ENCODE results near the gene TMEM30A.

TMEM30A gene

DNA sequence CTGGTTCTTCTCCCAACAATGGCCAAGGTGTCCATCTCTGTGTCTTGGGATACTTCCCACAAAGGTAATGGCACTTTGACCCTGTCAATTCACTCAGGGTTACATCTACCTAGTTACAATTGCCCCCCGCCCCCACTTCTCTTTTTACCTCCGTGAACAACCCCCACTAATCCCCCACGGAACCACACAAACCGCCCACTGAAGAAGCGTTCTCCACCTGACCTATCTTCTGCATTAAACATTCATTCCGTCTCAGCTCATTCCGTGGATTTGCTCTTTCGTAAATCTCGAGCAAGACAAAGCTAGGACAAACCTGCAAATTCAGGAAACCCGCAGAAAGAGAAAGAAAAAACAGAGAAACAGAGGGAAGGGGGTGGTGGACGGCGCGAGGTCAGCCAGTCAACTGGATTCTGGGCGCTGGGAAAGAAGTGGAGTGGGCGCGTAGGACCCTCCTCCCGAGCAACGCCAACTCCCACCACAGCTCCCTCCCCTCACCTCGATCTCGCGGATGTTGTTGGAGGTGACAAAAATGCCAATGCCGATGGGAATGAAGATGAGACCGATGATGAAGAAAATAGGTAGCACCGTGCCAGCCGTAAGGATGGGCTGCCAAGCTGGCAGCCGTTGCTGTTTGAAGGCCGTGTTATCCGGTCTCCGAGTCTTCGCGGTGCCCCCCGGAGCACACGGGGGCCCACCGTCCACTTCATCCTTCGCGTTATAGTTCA, 523 bp downstream of the TMEM30A start:
- Histone ChIP-seq H3K9me2 (replicated peaks; ENCODE audit: insufficient read depth, low read length) (no peaks in the 10 kb centered on the region), H3K4me2 (ENCODE audit: low read depth, low read length, poor library complexity, severe bottlenecking) (peak overlapping the region; percentile 93), H3K27me3 (ENCODE audit: low read length) (no peaks in the 10 kb centered on the region), H4K20me1 (ENCODE audit: low read depth, low read length) (peaks cover 14% of the 10 kb centered on the region; the same call in 1 of the 2 replicates), H3K9ac (ENCODE audit: low read length) (peak overlapping the region; percentile 81), H3K27ac (ENCODE audit: low read depth, low read length) (peak overlapping the region; percentile 86), H3K36me3 (ENCODE audit: low read length) (no peaks in the 10 kb centered on the region), H3K9me3 (ENCODE audit: insufficient read depth, low read length) (no peaks in the 10 kb centered on the region), H2AFZ (ENCODE audit: low read depth, low read length, severe bottlenecking) (peak overlapping the region; percentile 66), H3F3A (ENCODE audit: insufficient read depth) (peaks cover 8% of the 10 kb centered on the region; the same call in 1 of the 2 replicates), H3K4me3 (ENCODE audit: insufficient read depth, low read length, poor library complexity, severe bottlenecking) (peak overlapping the region; percentile 91), H3K79me2 (ENCODE audit: insufficient read depth, low read length) (peaks cover 88% of the 10 kb centered on the region)
- TF ChIP-seq CTCF (IDR thresholded peaks at IDR 0.05; ENCODE audit: insufficient read depth, low read length, poor library complexity, severe bottlenecking) (no peak), EZH2phosphoT487 (conservative IDR thresholded peaks at IDR 0.05; ENCODE audit: low read length) (no peak)

- Histone ChIP-seq H3K27me3 (ENCODE audit: low read length) (no peaks in the 10 kb centered on the region), H3K9ac (ENCODE audit: low read length) (peak overlapping the region; percentile 81), H4K20me1 (ENCODE audit: low read depth, low read length) (peaks cover 14% of the 10 kb centered on the region; the same call in 1 of the 2 replicates), H3K4me2 (ENCODE audit: low read depth, low read length, poor library complexity, severe bottlenecking) (peak overlapping the region; percentile 93), H3K27ac (ENCODE audit: low read depth, low read length) (no peak overlapping the region), H3K9me3 (ENCODE audit: insufficient read depth, low read length) (no peaks in the 10 kb centered on the region), H3K4me3 (ENCODE audit: insufficient read depth, low read length, poor library complexity, severe bottlenecking) (peak overlapping the region; percentile 91), H3K79me2 (ENCODE audit: insufficient read depth, low read length) (peaks cover 94% of the 10 kb centered on the region), H3K9me2 (replicated peaks; ENCODE audit: insufficient read depth, low read length) (no peaks in the 10 kb centered on the region), H3K36me3 (ENCODE audit: low read length) (no peaks in the 10 kb centered on the region), H3F3A (ENCODE audit: insufficient read depth) (peaks cover 8% of the 10 kb centered on the region; the same call in 1 of the 2 replicates), H2AFZ (ENCODE audit: low read depth, low read length, severe bottlenecking) (no peak overlapping the region)
- TF ChIP-seq EZH2phosphoT487 (conservative IDR thresholded peaks at IDR 0.05; ENCODE audit: low read length) (no peak), CTCF (IDR thresholded peaks at IDR 0.05; ENCODE audit: insufficient read depth, low read length, poor library complexity, severe bottlenecking) (no peak)
These were observed 1.9 kb downstream of the TMEM30A start for GRCh38 chr6:75282706-75283105.

- Histone ChIP-seq H3F3A (ENCODE audit: insufficient read depth) (peaks cover 6% of the 10 kb centered on the region; the same call in 1 of the 2 replicates), H3K27me3 (ENCODE audit: low read length) (no peaks in the 10 kb centered on the region), H3K9me2 (replicated peaks; ENCODE audit: insufficient read depth, low read length) (no peaks in the 10 kb centered on the region), H3K4me2 (ENCODE audit: low read depth, low read length, poor library complexity, severe bottlenecking) (peak overlapping the region; percentile 93), H3K79me2 (ENCODE audit: insufficient read depth, low read length) (peaks cover 96% of the 10 kb centered on the region), H3K9ac (ENCODE audit: low read length) (peak overlapping the region; percentile 9), H3K9me3 (ENCODE audit: insufficient read depth, low read length) (no peaks in the 10 kb centered on the region), H4K20me1 (ENCODE audit: low read depth, low read length) (peaks cover 14% of the 10 kb centered on the region; the same call in 1 of the 2 replicates), H2AFZ (ENCODE audit: low read depth, low read length, severe bottlenecking) (no peak overlapping the region), H3K36me3 (ENCODE audit: low read length) (no peaks in the 10 kb centered on the region), H3K4me3 (ENCODE audit: insufficient read depth, low read length, poor library complexity, severe bottlenecking) (peak overlapping the region; percentile 30), H3K27ac (ENCODE audit: low read depth, low read length) (no peak overlapping the region)
- no peak for TF ChIP-seq CTCF (IDR thresholded peaks at IDR 0.05; ENCODE audit: insufficient read depth, low read length, poor library complexity, severe bottlenecking)
- no peak for TF ChIP-seq EZH2phosphoT487 (conservative IDR thresholded peaks at IDR 0.05; ENCODE audit: low read length)
These were observed 2.9 kb downstream of the TMEM30A start for GRCh38 chr6:75281653-75282052.
